ENCODE measurements around the gene S100B. TPM values are rescaled to one million over a fixed set of nuclear protein-coding genes. Genes with fewer than 3 reads are reported as not detected.

The S100B gene
- total and polyA plus RNA-seq, 2 of the 13 experiments (the other 11 are each of a cell fraction or from before 2014, with no cell fraction given) = not detected

GRCh38 chr21:46560568-46561444 is 44.1 kb downstream of the S100B start:
- in situ Hi-C loops (cut with HindIII; ENCODE audit: extremely low pct_ligation_motif_present, low pct_unique_long_range_greater_than_20kb) (no loop called here), intact Hi-C loops (cut with micrococcal nuclease; ENCODE audit: unreplicated experiment) (no loop called here)
- no peak for FAIRE-seq
- no peak for DNase-seq (ENCODE audit: low spot score)
- no peak overlapping the region for H3K4me3 ChIP-seq (replicated peaks in 1 of 3; ENCODE audit: insufficient read depth in 1 of 3, low read depth in 2 of 3, low read length in 3 of 3)
- 96% methylated on average over 15 of the region's 19 CpGs for WGBS (ENCODE audit: low lambda C conversion rate)
- H4K20me1 ChIP-seq (ENCODE audit: insufficient read depth, low read length) = no peaks in the 10 kb centered on the region
- no peak overlapping the region for H3K4me2 ChIP-seq (ENCODE audit: low read depth, low read length)
- BruUV-seq (replicated peaks) = no TSS peak
- H3K9ac ChIP-seq (ENCODE audit: insufficient read depth, low read depth, low read length) = no peak overlapping the region
- no peak for ATAC-seq
- H3K4me1 ChIP-seq (ENCODE audit: insufficient read depth, low read length) = peaks cover 17% of the 10 kb centered on the region
- peaks cover 0 to 37% of the 10 kb centered on the region in 2 experiments; a peak in 3 of 5 replicates for H3K36me3 ChIP-seq (replicated peaks in 1 of 2; ENCODE audit: control insufficient read depth in 1 of 2, insufficient read depth in 2 of 2, low read length in 2 of 2)
- H2AFZ ChIP-seq (ENCODE audit: low read length) = no peak overlapping the region
- no peaks in the 10 kb centered on the region for H3K9me3 ChIP-seq (ENCODE audit: low read length)
- no peak overlapping the region for H3K27ac ChIP-seq (ENCODE audit: extremely low read length, insufficient read depth, low read length)
- TF ChIP-seq ZNF781 (CRISPR knock-in tag; IDR thresholded peaks at IDR 0.05; ENCODE audit: borderline replicate concordance, not compliant biosample characterization) = no peak
- TF ChIP-seq ZFP36L2 (CRISPR knock-in tag; IDR thresholded peaks at IDR 0.05) = no peak
- TF ChIP-seq ISL2 (CRISPR knock-in tag; IDR thresholded peaks at IDR 0.05) = no peak
- no peak for TF ChIP-seq PHF20 (CRISPR knock-in tag; IDR thresholded peaks at IDR 0.05)
- no peaks in the 10 kb centered on the region for H3K27me3 ChIP-seq (ENCODE audit: control insufficient read depth in 1 of 2, insufficient read depth in 2 of 2, low read length in 2 of 2)
- H3K79me2 ChIP-seq (ENCODE audit: insufficient read depth, low read length) = no peaks in the 10 kb centered on the region
- ChIA-PET CTCF (ENCODE audit: low intra/inter-chr PET ratio, low total read pairs) (no interaction called here), POLR2A (interaction anchor here (1.5 to 2.9 kb wide), 2 partner anchors 21 to 75 kb away, joined by 6 to 11 read pairs; partner anchors contain the start of gene PRMT2)

DNA sequence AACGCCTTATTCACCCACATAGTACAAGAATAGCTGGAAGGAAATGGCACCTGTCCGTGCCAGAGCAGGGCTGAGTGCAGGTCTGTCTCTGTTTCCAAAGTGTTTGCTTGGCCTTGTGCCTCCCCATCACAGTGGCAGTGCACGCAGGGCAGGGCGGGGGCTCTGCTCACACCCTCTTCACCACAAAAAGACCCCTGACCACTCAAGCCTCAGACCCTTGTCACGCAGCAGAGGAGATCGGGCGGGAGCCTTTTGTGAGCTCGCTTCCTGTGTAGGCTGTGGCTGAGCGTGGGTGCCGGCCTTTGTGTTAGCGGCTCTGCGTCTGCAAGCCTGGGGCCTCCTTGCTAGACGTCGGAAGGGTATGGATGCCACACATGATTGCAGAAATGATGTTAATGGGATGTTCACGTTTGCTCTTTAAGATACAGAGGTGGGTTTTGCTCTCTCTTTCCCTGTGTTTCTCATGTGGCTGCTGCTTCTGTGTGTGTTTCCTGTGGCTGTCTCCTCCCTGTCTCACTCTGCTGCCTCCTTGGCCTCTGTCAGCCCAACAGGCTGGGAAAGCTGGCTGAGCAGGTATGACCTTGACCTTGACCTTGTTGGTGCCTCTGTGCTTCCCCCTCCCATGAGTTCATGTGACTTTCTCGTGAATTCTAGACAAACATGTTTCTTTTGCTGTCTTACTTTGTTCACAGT is 45.4 kb downstream of the S100B start:
- ATAC-seq = peak; percentile 25; the same call in 2 of the 3 replicates
- H3K4me3 ChIP-seq (replicated peaks in 1 of 3; ENCODE audit: insufficient read depth in 1 of 3, low read depth in 2 of 3, low read length in 3 of 3) = no peak overlapping the region
- H3K36me3 ChIP-seq (replicated peaks in 1 of 2; ENCODE audit: control insufficient read depth in 1 of 2, insufficient read depth in 2 of 2, low read length in 2 of 2) = peaks cover 0 to 33% of the 10 kb centered on the region in 2 experiments; a peak in 3 of 5 replicates
- ChIA-PET CTCF (ENCODE audit: low intra/inter-chr PET ratio, low total read pairs) (no interaction called here), POLR2A (interaction anchor here (1.5 to 2.9 kb wide), 2 partner anchors 22 to 76 kb away, joined by 6 to 11 read pairs; partner anchors contain the start of gene PRMT2)
- intact Hi-C loops (cut with micrococcal nuclease; ENCODE audit: unreplicated experiment) (no loop called here), in situ Hi-C loops (cut with HindIII; ENCODE audit: extremely low pct_ligation_motif_present, low pct_unique_long_range_greater_than_20kb) (no loop called here)
- 0 out of 2 replicates have a peak overlapping the region, but pooled peaks have one; percentile 32 for H3K4me2 ChIP-seq (ENCODE audit: low read depth, low read length)
- H3K9ac ChIP-seq (ENCODE audit: insufficient read depth, low read depth, low read length) = no peak overlapping the region
- no TSS peak for BruUV-seq (replicated peaks)
- no peaks in the 10 kb centered on the region for H4K20me1 ChIP-seq (ENCODE audit: insufficient read depth, low read length)
- H3K9me3 ChIP-seq (ENCODE audit: low read length) = no peaks in the 10 kb centered on the region
- peaks cover 17% of the 10 kb centered on the region for H3K4me1 ChIP-seq (ENCODE audit: insufficient read depth, low read length)
- no peak overlapping the region for H2AFZ ChIP-seq (ENCODE audit: low read length)
- peak; percentile 41 for DNase-seq (ENCODE audit: low spot score)
- FAIRE-seq = peak; percentile 51
- H3K27me3 ChIP-seq (ENCODE audit: control insufficient read depth in 1 of 2, insufficient read depth in 2 of 2, low read length in 2 of 2) = no peaks in the 10 kb centered on the region
- no peaks in the 10 kb centered on the region for H3K79me2 ChIP-seq (ENCODE audit: insufficient read depth, low read length)
- WGBS (ENCODE audit: low lambda C conversion rate) = 89% methylated on average over 15 of the region's 16 CpGs
- no peak overlapping the region for H3K27ac ChIP-seq (ENCODE audit: extremely low read length, insufficient read depth, low read length)
- no peak for TF ChIP-seq PHF8 (CRISPR knock-in tag; IDR thresholded peaks at IDR 0.05)
- no peak for TF ChIP-seq RFX3 (CRISPR knock-in tag; IDR thresholded peaks at IDR 0.05)
- TF ChIP-seq ZNF597 (CRISPR knock-in tag; IDR thresholded peaks at IDR 0.05) = no peak
- peak; percentile 35; the same call in 1 of the 2 replicates for TF ChIP-seq SOX5 (CRISPR knock-in tag; IDR thresholded peaks at IDR 0.05; ENCODE audit: borderline replicate concordance)
- no peak for TF ChIP-seq ZFP91 (CRISPR knock-in tag; IDR thresholded peaks at IDR 0.05; ENCODE audit: borderline replicate concordance)
- no peak for TF ChIP-seq SOX13 (IDR thresholded peaks at IDR 0.05)
- TF ChIP-seq SOX13 (CRISPR knock-in tag; conservative IDR thresholded peaks at IDR 0.05 in 1 of 2, IDR thresholded peaks at IDR 0.05 in 1 of 2) = peak in 1 of 2 experiments; percentile 53; a peak in 1 of 4 replicates
- no peak for TF ChIP-seq THAP7 (CRISPR knock-in tag; IDR thresholded peaks at IDR 0.05)

All from HepG2 (cell line).